H1 (cell line): ENCODE results near the gene PHC3. TPM values are rescaled to one million over a fixed set of nuclear protein-coding genes. Genes with fewer than 3 reads are reported as not detected.

ENCODE experiments used
- CTCF ChIA-PET: fragments of 300-600 bp; sonication (Branson Sonifier 250); formaldehyde crosslinking; loops from one replicate; lab custom pipeline; 2021; ENCODE audit not compliant: partially characterized antibody; lab: Charles Lee
- POLR2A ChIA-PET: fragments of 300-600 bp; sonication (Branson Sonifier 250); formaldehyde crosslinking; loops from one replicate; lab custom pipeline; 2021; ENCODE audit warnings: inconsistent platforms; ENCODE audit not compliant: partially characterized antibody; lab: Charles Lee
- DNase-seq, 2 experiments: peaks; one replicate each; pipeline versions ENCODE4 v3.0.0 to v3.0.0-alpha.2; 2010 to 2022; ENCODE audit warnings: low spot score in 2 of 2, low read depth in 1 of 2, mixed read lengths in 1 of 2
- FAIRE-seq: peaks from 2 replicates; lab custom pipeline; 2011; peaks lifted over from hg19 to GRCh38; lab: Jason Lieb, UNC
- H2AFZ ChIP-seq: 2 replicates; pipeline ENCODE4 v1.8.1; 2012; ENCODE audit warnings: low read length, inconsistent platforms
- H2AK5ac ChIP-seq: 2 replicates; pipeline ENCODE4 v1.6.1; 2013; ENCODE audit warnings: low read depth, low read length
- H2BK120ac ChIP-seq: replicated peaks from 2 replicates; pipeline ENCODE3; 2013; ENCODE audit warnings: low read depth, low read length, inconsistent platforms
- H2BK12ac ChIP-seq: 2 replicates; pipeline ENCODE4 v1.6.1; 2013; ENCODE audit warnings: low read depth, low read length
- H2BK15ac ChIP-seq: 2 replicates; pipeline ENCODE4 v1.6.1; 2013; ENCODE audit warnings: low read length
- H2BK20ac ChIP-seq: 2 replicates; pipeline ENCODE4 v1.6.1; 2013; ENCODE audit warnings: low read length
- H2BK5ac ChIP-seq: 2 replicates; pipeline ENCODE4 v1.6.1; 2013; ENCODE audit warnings: low read depth, low read length
- H3K14ac ChIP-seq: 2 replicates; pipeline ENCODE4 v1.6.1; 2013; ENCODE audit warnings: inconsistent platforms; ENCODE audit not compliant: insufficient read length
- H3K18ac ChIP-seq: 2 replicates; pipeline ENCODE4 v1.6.1; 2013; ENCODE audit warnings: low read length; ENCODE audit errors: extremely low read depth
- H3K23ac ChIP-seq: 2 replicates; pipeline ENCODE4 v1.6.1; 2013; ENCODE audit warnings: inconsistent platforms; ENCODE audit not compliant: insufficient read length
- H3K23me2 ChIP-seq: 2 replicates; pipeline ENCODE4 v1.6.1; 2013; ENCODE audit warnings: low read depth, low read length
- H3K27ac ChIP-seq: 2 replicates; pipeline ENCODE4 v1.6.1; 2011; ENCODE audit warnings: low read depth, low read length, inconsistent platforms
- H3K27me3 ChIP-seq, 4 experiments: replicated peaks in 1 of 4; 1 replicate in 1 of 4; 2 replicates in 3 of 4; pipeline versions ENCODE4 v1.6.1 to v1.8.1; 2011 to 2013; ENCODE audit warnings: low read length in 3 of 4, mild to moderate bottlenecking in 3 of 4, inconsistent platforms in 2 of 4, mixed read lengths in 2 of 4, moderate library complexity in 1 of 4; ENCODE audit not compliant: control insufficient read depth in 3 of 4, insufficient read depth in 3 of 4; ENCODE audit errors: extremely low read depth in 1 of 4
- H3K36me3 ChIP-seq, 4 experiments: 2 replicates each; pipeline versions ENCODE4 v1.6.1 to v1.8.1; 2011 to 2013; ENCODE audit warnings: mild to moderate bottlenecking in 4 of 4, low read length in 3 of 4, moderate library complexity in 2 of 4, control low read depth in 1 of 4, inconsistent platforms in 1 of 4; ENCODE audit not compliant: insufficient read depth in 4 of 4, control insufficient read depth in 2 of 4
- H3K4ac ChIP-seq: replicated peaks from 2 replicates; pipeline ENCODE3; 2013; ENCODE audit warnings: low read length, low read depth, mixed read lengths, inconsistent platforms; ENCODE audit not compliant: insufficient read length
- H3K4me1 ChIP-seq, 4 experiments: replicated peaks in 1 of 4; 1 replicate in 1 of 4; 2 replicates in 3 of 4; pipeline versions ENCODE4 v1.6.1 to v1.8.1; 2011 to 2013; ENCODE audit warnings: low read length in 3 of 4, inconsistent platforms in 2 of 4, mixed read lengths in 1 of 4; ENCODE audit not compliant: insufficient read depth in 4 of 4, control insufficient read depth in 3 of 4
- H3K4me2 ChIP-seq, 2 experiments: 2 replicates each; pipeline versions ENCODE4 v1.6.1 to v1.8.1; 2011 to 2013; ENCODE audit warnings: low read depth in 2 of 2, low read length in 2 of 2, control low read depth in 1 of 2, inconsistent platforms in 1 of 2, mild to moderate bottlenecking in 1 of 2; ENCODE audit not compliant: insufficient read depth in 1 of 2
- H3K4me3 ChIP-seq, 4 experiments: fragments of 200-600, 300-600 bp in 1 of 4; sonication (generic), shearing (Covaris generic), sonication (Bioruptor Twin) in 1 of 4; 2 replicates each; pipeline versions ENCODE4 v1.5.1 to v1.8.1; 2011 to 2016; ENCODE audit warnings: low read length in 4 of 4, low read depth in 3 of 4, control low read depth in 2 of 4, inconsistent platforms in 2 of 4, mild to moderate bottlenecking in 2 of 4, mixed read lengths in 1 of 4, moderate library complexity in 1 of 4; ENCODE audit not compliant: insufficient read depth in 2 of 4; ENCODE audit errors: extremely low read depth in 1 of 4
- H3K56ac ChIP-seq: replicated peaks from 2 replicates; pipeline ENCODE3; 2013; ENCODE audit warnings: low read depth, mild to moderate bottlenecking, mixed read lengths, low read length, inconsistent platforms; ENCODE audit not compliant: insufficient read length
- H3K79me1 ChIP-seq: 2 replicates; pipeline ENCODE4 v1.6.1; 2013; ENCODE audit warnings: low read depth, low read length, control low read depth
- H3K79me2 ChIP-seq, 2 experiments: 2 replicates each; pipeline versions ENCODE4 v1.6.1 to v1.8.1; 2012 to 2013; ENCODE audit warnings: low read length in 2 of 2, mild to moderate bottlenecking in 2 of 2, inconsistent platforms in 1 of 2; ENCODE audit not compliant: insufficient read depth in 2 of 2, control insufficient read depth in 1 of 2
- H3K9ac ChIP-seq, 4 experiments: replicated peaks in 1 of 4; 1 replicate in 1 of 4; 2 replicates in 3 of 4; pipeline versions ENCODE4 v1.6.1 to v1.8.1; 2011 to 2013; ENCODE audit warnings: low read depth in 3 of 4, low read length in 3 of 4, control low read depth in 2 of 4, mild to moderate bottlenecking in 2 of 4, moderate library complexity in 2 of 4, inconsistent platforms in 1 of 4; ENCODE audit errors: extremely low read depth in 1 of 4
- H3K9me3 ChIP-seq, 2 experiments: 2 replicates each; pipeline versions ENCODE4 v1.6.1 to v1.8.1; 2012 to 2013; ENCODE audit warnings: mild to moderate bottlenecking in 2 of 2, moderate library complexity in 2 of 2, control low read depth in 1 of 2, inconsistent platforms in 1 of 2, low read depth in 1 of 2, low read length in 1 of 2, mixed read lengths in 1 of 2; ENCODE audit not compliant: insufficient read depth in 2 of 2
- H4K20me1 ChIP-seq, 2 experiments: replicated peaks in 1 of 2; 2 replicates each; pipeline versions ENCODE3 to v1.8.1; 2011 to 2013; ENCODE audit warnings: inconsistent platforms in 2 of 2, low read length in 2 of 2, mild to moderate bottlenecking in 1 of 2; ENCODE audit not compliant: insufficient read depth in 2 of 2, control insufficient read depth in 1 of 2
- H4K5ac ChIP-seq: 2 replicates; pipeline ENCODE4 v1.6.1; 2013; ENCODE audit warnings: low read length, low read depth, mixed read lengths, inconsistent platforms; ENCODE audit not compliant: insufficient read length
- H4K8ac ChIP-seq: 2 replicates; pipeline ENCODE4 v1.8.0; 2013; ENCODE audit warnings: mild to moderate bottlenecking, moderate library complexity, low read length, inconsistent platforms; ENCODE audit not compliant: insufficient read depth; ENCODE audit errors: extremely low read depth
- H4K91ac ChIP-seq: replicated peaks from 2 replicates; pipeline ENCODE3; 2013; ENCODE audit warnings: low read length, mixed read lengths, inconsistent platforms; ENCODE audit not compliant: insufficient read length
- EP300 ChIP-seq, 2 experiments: IDR thresholded peaks; 1 replicate in 1 of 2; 2 replicates in 1 of 2; pipeline ENCODE4 v1.6.1; 2011 to 2012; ENCODE audit warnings: low read depth in 2 of 2, low read length in 2 of 2, mild to moderate bottlenecking in 2 of 2, borderline replicate concordance in 1 of 2, inconsistent platforms in 1 of 2, moderate library complexity in 1 of 2
- GTF2F1 ChIP-seq: IDR thresholded peaks from 2 replicates; pipeline ENCODE4 v1.6.1; 2012; ENCODE audit warnings: low read depth, low read length, improper control_type of control experiment, borderline replicate concordance
- HDAC6 ChIP-seq: IDR thresholded peaks from one replicate; pipeline ENCODE4 v1.7.1; 2012; ENCODE audit warnings: low read depth, mild to moderate bottlenecking, inconsistent platforms, low read length, moderate library complexity
- WGBS, 2 experiments: shearing (Covaris generic) in 1 of 2; methylation state at CpG; one replicate each; pipeline versions ENCODE4 v1.1.6 to v1.1.7; 2013 to 2015; ENCODE audit warnings: low lambda C conversion rate in 2 of 2, mixed read lengths in 2 of 2, inconsistent platforms in 1 of 2, low coverage in 1 of 2, missing lambda C conversion rate in 1 of 2; ENCODE audit not compliant: insufficient replicate concordance in 2 of 2, insufficient coverage in 1 of 2, insufficient read length in 1 of 2; ENCODE audit errors: extremely low coverage in 1 of 2, missing lambda C conversion rate in 1 of 2; 5-methylcytosine and 5-hydroxymethylcytosine counted together
- polyA plus RNA-seq, 7 experiments: library from polyadenylated mRNA; depleted of rRNA in 3 of 7; stranded (reverse) in 5 of 7; unstranded in 2 of 7; fragments of >200 nt in 5 of 7; fragments of 200-250 nt in 2 of 7; gene quantifications; 1 replicate in 5 of 7; 2 replicates in 1 of 7; 4 replicates in 1 of 7; pipeline versions ENCODE4 v1.2.1 to v1.2.3, GENCODE V29; 2011 to 2013; ENCODE audit warnings: missing spikeins in 2 of 7, mixed read lengths in 2 of 7
- total RNA-seq: library from RNA; stranded (reverse); fragmentation: NEBNext Ultra II Directional; extraction: Animal tissue kit (Norgen Biotek cat#: 25700); gene quantifications from 2 replicates; pipeline ENCODE4 v1.2.1, GENCODE V29; 2021

Gene PHC3
- total and polyA plus RNA-seq, 2 of the 8 experiments (the other 6 are each of a cell fraction or from before 2014, with no cell fraction given) = 26.4 to 29.2 TPM

GRCh38 chr3:170178651-170179050, 2.9 kb downstream of the PHC3 start:
- Histone ChIP-seq H3K4me3 (no peak overlapping the region), H3K27me3 (no peaks in the 10 kb centered on the region), H4K91ac (no peak overlapping the region), H3K23ac (no peak overlapping the region), H3K79me1 (no peaks in the 10 kb centered on the region), H3K56ac (no peak overlapping the region), H2BK5ac (no peak overlapping the region), H3K23me2 (peaks cover 3% of the 10 kb centered on the region; the same call in 1 of the 2 replicates), H3K14ac (no peak overlapping the region), H2BK15ac (no peak overlapping the region), H3K18ac (no peak overlapping the region), H3K4me2 (no peak overlapping the region), H3K9ac (no peak overlapping the region), H3K79me2 (peaks cover 0 to 29% of the 10 kb centered on the region in 2 experiments; a peak in 3 of 4 replicates), H3K9me3 (no peaks in the 10 kb centered on the region), H2BK12ac (no peak overlapping the region), H2BK120ac (no peak overlapping the region), H3K4ac (no peak overlapping the region), H2AK5ac (no peak overlapping the region), H4K20me1 (peaks cover 0 to 4% of the 10 kb centered on the region in 2 experiments), H2BK20ac (no peak overlapping the region), H3K4me1 (peaks cover 0 to 6% (median 2%) of the 10 kb centered on the region in 4 experiments; a peak in 3 of 7 replicates), H4K5ac (no peak overlapping the region), H4K8ac (no peak overlapping the region), H2AFZ (no peak overlapping the region), H3K36me3 (peaks cover 2 to 41% (median 19%) of the 10 kb centered on the region in 4 experiments), H3K27ac (no peak overlapping the region)
- WGBS, 2 experiments = 84% methylated on average over 3 of the region's 3 CpGs; no CpG with 5 or more reads in 1 of the 2 experiments
- CTCF ChIA-PET = no interaction called here
- TF ChIP-seq GTF2F1 = no peak
- no peak for TF ChIP-seq HDAC6
- TF ChIP-seq EP300 (IDR thresholded peaks at IDR 0.05; ENCODE audit: borderline replicate concordance in 1 of 2, low read depth in 2 of 2, low read length in 2 of 2) = no peak
- FAIRE-seq (no peak), DNase-seq (no peak)
- POLR2A ChIA-PET = no interaction called here
